ENCODE data around the gene MKRN1.
A peak's percentile ranks its signal among the peaks of the same experiment; 100 is the strongest.
"Not testable (repeated sequence)": the region's sequence is repeated elsewhere in the genome, so short reads cannot be mapped to it uniquely, and the experiment has no call there.

MKRN1 gene

DNA sequence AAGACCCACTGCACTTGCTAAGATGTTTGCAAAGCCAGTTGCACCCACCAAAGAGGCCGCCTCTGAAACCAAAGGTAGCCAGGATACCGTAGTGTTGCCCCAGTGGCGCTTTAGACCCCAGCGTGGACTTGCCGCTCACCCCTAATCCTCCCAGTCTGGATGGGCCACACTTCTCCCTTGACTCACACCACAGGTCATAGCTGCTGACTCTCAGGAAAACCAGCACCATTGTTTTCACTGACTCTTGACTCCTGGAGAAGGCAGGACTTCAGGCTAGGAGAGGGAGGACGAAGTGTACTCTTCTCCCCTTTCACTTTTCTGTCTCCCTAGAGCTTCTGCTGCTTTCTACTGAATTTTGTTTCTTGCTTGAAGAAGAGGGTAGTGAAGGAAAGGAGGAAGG is 53.2 kb downstream of the MKRN1 start:
- DNase-seq, result no peak

DNA sequence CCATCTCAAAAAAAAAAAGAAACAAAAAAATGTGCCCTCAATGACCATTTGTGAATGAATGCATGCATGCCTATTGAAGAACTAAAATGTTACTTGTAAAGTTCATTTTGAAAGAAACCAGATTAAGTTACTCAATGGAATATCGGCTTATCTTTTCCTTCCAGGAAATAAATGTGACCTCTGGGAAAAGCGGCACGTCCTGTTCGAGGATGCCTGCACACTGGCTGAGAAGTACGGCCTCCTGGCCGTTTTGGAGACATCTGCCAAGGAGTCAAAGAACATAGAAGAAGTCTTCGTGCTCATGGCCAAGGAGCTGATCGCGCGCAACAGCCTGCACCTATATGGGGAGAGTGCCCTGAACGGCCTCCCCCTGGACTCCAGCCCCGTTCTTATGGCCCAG is 53.6 kb downstream of the MKRN1 start:
- no peak for DNase-seq

DNA sequence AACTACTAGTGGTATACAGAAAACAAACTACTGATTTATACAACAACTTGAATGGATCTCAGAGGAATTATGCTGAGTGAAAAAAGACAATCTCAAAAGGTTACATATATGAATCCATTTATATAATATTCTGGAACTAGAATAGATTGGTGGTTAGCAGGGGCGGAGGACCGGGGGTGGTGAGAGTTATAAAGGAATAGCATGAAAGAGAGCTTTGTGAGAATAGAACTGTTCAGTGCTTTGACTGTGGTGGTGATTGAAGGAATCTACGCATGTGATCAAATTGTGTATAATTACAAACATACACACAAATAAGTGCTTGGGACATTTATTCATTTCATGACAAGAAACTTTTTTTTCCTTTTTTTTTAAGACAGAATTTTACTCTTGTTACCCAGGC is 55.8 kb downstream of the MKRN1 start:
- no peak for DNase-seq

DNA sequence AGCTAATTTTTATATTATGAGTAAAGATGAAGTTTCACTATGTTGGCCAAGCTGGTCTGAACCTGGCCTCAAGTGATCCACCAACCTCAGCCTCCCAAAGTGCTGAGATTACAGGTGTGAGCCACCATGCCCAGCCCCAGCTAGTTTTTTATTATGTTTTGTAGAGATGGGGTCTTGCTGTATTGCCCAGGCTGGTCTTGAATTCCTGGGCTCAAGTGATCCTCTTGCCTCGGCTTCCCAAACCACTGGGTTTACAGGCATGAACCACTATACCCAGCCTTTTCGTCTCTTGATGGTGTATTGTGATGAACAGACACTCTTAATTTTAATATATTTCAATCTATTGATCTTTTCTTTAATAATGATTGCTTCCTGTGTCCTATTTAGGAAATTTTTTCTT is 57.8 kb downstream of the MKRN1 start:
- no peak for DNase-seq

DNA sequence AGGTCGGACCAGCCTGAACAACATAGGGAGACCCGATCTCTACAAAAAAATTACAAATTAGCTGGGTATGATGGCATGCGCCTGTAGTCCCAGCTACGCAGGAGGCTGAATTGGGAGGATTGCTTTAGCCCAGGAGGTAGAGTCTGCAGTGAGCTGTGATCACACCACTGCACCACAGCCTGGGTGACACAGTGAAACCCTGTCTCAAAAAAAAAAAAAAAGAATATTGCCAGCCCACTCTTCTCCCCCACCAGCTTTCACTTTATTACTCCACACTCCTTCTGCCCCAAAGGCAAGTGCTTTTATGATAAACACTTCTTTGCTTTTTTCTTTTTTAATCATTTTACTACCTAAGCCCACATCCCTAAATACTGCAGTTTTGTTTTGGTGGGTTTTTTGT is 60.7 kb downstream of the MKRN1 start:
- no peak for DNase-seq

DNA sequence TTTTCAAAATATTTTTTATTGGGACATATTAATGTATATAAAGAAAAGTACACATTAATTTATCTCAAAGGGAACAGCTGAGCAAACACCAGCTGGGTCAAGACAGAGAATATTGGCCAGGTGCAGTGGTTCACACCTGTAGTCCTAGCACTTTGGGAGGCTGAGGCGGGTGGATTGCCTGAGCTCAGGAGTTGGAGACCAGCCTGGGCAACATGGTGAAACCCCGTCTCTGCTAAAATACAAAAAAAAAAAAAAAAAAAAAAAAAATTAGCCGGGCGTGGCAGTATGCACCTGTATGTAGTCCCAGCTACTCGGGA is 61.2 kb downstream of the MKRN1 start:
- not testable (repeated sequence) for DNase-seq

DNA sequence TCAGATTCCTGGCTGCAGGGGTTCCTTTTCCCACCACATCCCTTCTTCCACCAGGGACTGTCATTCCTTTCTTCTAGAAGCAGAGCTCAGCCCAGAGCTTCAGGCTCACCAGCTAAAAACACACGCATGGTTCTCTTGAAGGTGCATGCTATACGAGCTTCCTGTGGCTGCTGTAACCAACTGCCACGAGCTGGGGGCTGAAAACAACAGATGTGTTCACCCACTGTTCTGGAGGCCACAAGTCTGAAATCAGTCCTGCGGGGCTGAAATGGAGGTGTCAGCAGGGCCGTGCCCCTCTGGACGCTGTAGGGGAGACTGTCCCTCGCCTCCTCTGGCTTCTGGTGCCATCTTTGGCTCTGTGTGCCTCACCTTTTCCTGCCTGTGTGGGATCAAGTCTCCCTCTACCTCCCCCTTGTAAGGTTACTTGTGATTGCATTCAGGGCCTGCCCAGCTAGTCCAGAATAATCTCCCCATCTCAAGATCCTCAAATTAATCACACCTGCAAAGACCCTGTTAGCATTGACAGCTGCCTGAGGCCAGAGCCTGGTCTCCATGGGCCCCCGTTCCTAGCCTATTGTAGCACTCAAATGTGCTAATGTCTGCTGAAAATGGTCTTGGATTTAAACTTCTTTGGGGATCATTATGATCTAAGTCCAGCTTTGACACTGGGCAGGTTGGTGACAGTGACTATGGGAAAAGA is 61.7 kb downstream of the MKRN1 start:
- DNase-seq, result no peak

DNA sequence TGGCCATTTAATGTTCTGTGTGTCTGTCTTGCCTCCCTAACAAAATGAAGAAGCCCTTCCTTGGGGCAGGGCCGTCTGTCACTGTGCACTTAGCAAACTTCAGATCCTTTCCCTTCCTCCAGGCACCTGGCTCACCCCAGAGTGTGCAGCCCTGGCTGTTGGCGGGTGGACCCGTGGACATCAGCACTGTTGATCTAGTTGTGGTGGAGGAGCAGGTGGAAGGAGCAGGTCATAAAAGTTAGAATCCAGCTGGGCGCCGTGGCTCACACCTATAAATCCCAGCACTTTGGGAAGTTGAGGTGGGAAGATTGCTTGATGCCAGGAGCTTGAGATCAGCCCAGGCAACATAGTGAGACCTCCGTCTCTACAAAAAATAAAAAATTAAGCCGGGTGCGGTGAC is 62.7 kb downstream of the MKRN1 start:
- DNase-seq, result no peak

DNA sequence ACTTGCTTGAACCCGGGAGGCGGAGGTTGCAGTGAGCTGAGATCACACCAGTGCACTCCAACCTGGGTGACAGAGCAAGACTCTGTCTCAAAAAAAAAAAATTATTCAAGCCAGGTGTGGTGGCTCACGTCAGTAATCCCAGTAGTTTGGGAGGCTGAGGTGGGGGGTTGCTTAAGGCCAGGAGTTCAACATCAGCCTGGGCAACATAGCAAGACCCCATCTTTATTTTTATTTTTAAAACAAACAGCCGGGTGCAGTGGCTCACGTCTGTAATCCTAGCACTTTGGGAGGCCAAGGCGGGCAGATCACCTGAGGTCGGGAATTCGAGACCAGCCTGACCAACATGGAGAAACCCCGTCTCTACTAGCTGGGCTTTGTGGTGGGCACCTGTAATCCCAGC is 63.5 kb downstream of the MKRN1 start:
- DNase-seq, result not testable (repeated sequence)

DNA sequence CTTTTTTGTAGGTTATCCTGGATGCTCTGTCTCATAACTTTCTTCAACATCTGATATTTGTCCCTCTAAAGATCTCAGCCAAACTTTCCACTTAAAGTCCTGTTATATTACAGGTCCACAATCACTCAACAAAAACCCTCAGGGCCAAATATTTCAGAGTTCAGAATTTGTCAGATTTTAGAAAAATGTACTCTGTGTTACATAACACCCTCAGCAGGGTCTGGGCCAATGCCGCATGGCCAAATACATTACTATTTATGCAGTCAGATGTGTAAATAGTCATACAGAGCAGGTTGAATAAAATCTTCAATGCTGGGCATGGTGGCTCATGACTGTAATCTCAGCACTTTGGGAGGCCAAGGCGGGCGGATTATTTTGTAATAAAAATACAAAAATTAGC is 63.9 kb downstream of the MKRN1 start:
- no peak for DNase-seq

DNA sequence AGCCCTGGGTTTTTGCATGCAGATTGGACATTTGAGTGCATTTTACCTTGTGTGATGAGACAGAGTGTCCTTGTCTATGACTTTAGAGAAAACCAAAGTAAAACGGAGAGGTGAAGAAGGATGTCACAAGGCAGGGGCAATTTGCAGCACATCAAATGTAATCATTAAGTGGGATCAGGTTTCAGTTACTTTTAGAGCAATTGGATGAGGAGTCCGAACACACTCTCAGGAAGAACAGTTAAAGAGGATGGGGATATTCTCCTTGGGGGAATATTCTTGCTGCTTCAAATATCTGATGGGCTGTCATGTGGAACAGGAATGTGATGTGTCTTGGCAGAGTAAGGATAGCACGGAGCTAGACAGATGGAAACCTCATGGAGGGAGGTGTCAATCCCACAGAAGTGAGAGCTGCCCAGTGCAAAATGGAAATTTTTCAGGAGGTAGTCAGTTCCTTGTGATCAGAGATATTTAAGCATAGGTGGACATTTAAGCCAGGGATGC is 74.7 kb downstream of the MKRN1 start:
- peak; percentile 9 for DNase-seq

DNA sequence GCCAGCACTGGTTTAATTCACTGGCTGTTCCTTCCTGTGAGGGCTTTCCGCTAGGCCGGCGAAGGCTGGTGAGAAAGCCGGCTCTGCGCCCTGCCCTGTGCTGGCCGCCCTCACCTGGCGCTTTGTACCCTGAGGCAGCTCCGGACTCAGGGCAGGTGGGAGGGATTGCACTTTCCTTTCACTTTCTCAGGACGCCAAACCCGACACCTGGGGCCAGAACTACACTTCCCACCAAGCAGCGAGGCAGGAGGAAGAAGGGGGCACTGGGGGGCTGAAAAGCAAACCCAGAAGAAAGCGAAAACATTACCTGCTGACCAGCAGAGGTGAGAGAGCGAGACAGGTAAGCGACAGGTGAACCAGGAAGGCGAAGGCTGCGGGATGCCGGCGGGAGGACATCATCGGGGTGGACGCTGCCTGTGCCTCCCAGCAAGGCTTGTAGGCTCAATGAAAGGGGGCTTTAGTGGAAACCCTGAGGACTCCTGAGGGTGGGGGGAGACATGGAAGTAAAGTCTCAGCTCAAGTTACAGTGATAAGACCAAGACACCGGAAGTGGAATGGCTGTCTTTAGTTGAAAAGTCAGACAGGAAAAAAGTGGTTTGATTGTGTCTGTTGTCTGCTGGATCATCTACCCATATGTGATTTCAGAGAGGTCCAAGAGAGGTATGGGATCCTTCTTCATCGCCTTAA is 75.3 kb downstream of the MKRN1 start, which contains the start of gene RAB19:
Gene RAB19, plus strand, starts transcription at position 181 of the 687 bp plus-strand sequence. CDS start 3,589 bp downstream, outside the sequence.
- DNase-seq, result no peak
